Fibroblast of pulmonary artery (primary cell): ENCODE measurements around the gene OSBPL8.
"Not testable (repeated sequence)": the region's sequence is repeated elsewhere in the genome, so short reads cannot be mapped to it uniquely, and the experiment has no call there.

Experiments
- DNase-seq: peaks from one replicate; pipeline ENCODE4 v3.0.0-alpha.2; 2010; ENCODE audit warnings: low read depth
- H3K4me3 ChIP-seq: replicated peaks from 2 replicates; pipeline ENCODE4 v1.5.1; 2011; ENCODE audit warnings: low read depth, mild to moderate bottlenecking, control low read depth, low read length, moderate library complexity
- CTCF ChIP-seq: IDR thresholded peaks from 2 replicates; pipeline ENCODE4 v1.5.1; 2011; ENCODE audit warnings: mild to moderate bottlenecking, control low read depth, low read length, inconsistent platforms; ENCODE audit errors: missing control alignments

Gene OSBPL8

GRCh38 chr12:76379261-76379660 lies 180.3 kb downstream of the OSBPL8 start:
- DNase-seq: no peak
- no peak for TF ChIP-seq CTCF

GRCh38 chr12:76376876-76377275 lies 182.7 kb downstream of the OSBPL8 start:
- not testable (repeated sequence) for H3K4me3 ChIP-seq, DNase-seq

More at GRCh38 chr12:76379261-76379660, 180.3 kb downstream of the OSBPL8 start:
- no peak overlapping the region for H3K4me3 ChIP-seq

GRCh38 chr12:76375939-76376338 lies 183.6 kb downstream of the OSBPL8 start:
- peak; percentile 8 for DNase-seq
- no peak overlapping the region for H3K4me3 ChIP-seq
- no peak for TF ChIP-seq CTCF

GRCh38 chr12:76375470-76375869 lies 184.1 kb downstream of the OSBPL8 start:
- DNase-seq: no peak
- H3K4me3 ChIP-seq: no peak overlapping the region
- no peak for TF ChIP-seq CTCF

- no peak overlapping the region for H3K4me3 ChIP-seq
- TF ChIP-seq CTCF: no peak
- no peak for DNase-seq
These were observed 185.1 kb downstream of the OSBPL8 start for GRCh38 chr12:76374386-76375020.

GRCh38 chr12:76368230-76368629 lies 191.3 kb downstream of the OSBPL8 start:
- DNase-seq: no peak
- TF ChIP-seq CTCF: no peak
- H3K4me3 ChIP-seq: no peak overlapping the region

GRCh38 chr12:76366163-76366562 lies 193.4 kb downstream of the OSBPL8 start:
- DNase-seq: no peak
- TF ChIP-seq CTCF: no peak
- no peak overlapping the region for H3K4me3 ChIP-seq

- H3K4me3 ChIP-seq, DNase-seq: not testable (repeated sequence)
These were observed 195.4 kb downstream of the OSBPL8 start for GRCh38 chr12:76364131-76364530.
